SK-N-MC (cell line): Measurements from ENCODE around the gene QRFP.

ENCODE experiments used
- EZH2 ChIP-seq: fragments of 200-600 bp; sonication (generic); IDR thresholded peaks from one replicate; pipeline ENCODE4 v1.6.1; 2017; ENCODE audit warnings: antibody characterized with exemption
- POLR2AphosphoS5 ChIP-seq: IDR thresholded peaks from 2 replicates; pipeline ENCODE4 v1.6.1; 2012; ENCODE audit warnings: mild to moderate bottlenecking, low read depth, low read length, borderline replicate concordance

DNA sequence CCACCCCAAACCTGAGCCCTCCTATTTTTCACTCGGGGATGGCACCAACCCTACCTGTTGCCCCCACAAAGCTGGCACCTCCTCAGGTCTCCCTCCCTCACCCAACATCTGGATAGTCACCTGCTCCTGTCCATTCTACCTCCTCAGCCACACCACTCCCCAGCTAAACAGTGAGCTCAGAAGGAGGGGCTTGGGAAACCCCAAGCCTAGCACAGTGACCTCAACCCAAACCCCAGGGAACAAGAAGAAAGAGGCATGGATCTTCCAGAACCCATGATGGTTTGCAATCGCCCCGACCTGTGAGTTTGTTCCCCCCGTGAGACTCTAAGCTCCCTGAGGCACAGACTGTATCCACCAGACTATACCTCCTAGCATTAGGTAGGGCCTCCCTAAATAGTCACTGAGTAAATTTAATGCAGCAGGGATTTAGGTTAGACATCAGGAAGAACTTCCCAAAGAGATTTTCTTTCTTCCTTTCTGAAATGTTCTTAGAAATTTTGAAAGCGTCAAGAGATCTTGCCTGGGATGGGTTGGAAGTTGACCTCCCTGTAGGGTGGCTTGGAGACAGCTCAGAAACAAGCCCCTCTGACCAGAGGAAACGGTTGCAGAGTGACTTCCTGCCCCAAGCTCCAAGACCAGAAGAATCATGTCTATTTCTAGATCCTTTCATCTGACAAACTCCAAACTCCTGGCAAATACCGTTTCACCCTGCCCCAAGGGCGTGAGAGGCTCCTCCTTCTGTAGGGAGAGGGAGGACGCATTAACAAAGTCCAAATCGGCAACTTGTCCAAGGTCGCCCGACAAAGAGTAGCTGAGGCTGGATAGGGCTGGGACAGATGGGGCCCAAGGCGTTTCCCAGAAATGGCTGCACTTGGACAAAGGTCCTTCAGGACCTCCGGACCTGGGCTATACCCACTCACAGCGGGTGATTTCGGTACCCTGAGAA is 38.4 kb upstream of the QRFP start:
- TF ChIP-seq POLR2AphosphoS5 (no peak), EZH2 (no peak)
